Smooth muscle cell (in vitro differentiated cells): ENCODE results near the gene MAP3K20. TPM values are rescaled to one million over a fixed set of nuclear protein-coding genes. Genes with fewer than 3 reads are reported as not detected.
A peak's percentile ranks its signal among the peaks of the same experiment; 100 is the strongest.

Experiments used
- DNase-seq: peaks from one replicate; lab custom pipeline; 2025; ENCODE audit not compliant: unreplicated experiment; lab: John Stamatoyannopoulos, UW
- H2AFZ ChIP-seq: fragments of 200-600 bp; sonication (generic); 2 replicates; pipeline ENCODE4 v1.6.0; 2016; ENCODE audit warnings: antibody characterized with exemption, low read depth, mild to moderate bottlenecking
- H3F3A ChIP-seq: fragments of 200-600 bp; sonication (generic); 2 replicates; pipeline ENCODE4 v1.6.0; 2017; ENCODE audit warnings: antibody characterized with exemption, low read depth
- H3K27ac ChIP-seq: fragments of 200-600 bp; sonication (generic); 2 replicates; pipeline ENCODE4 v1.5.1; 2016; ENCODE audit warnings: low read depth, mild to moderate bottlenecking
- H3K27me3 ChIP-seq: fragments of 200-600 bp; sonication (generic); 2 replicates; pipeline ENCODE4 v1.6.1; 2016; ENCODE audit warnings: low read depth, mild to moderate bottlenecking
- H3K36me3 ChIP-seq: fragments of 200-600 bp; sonication (generic); 2 replicates; pipeline ENCODE4 v1.5.1; 2016; ENCODE audit warnings: low read depth
- H3K4me1 ChIP-seq: fragments of 200-600 bp; sonication (generic); 2 replicates; pipeline ENCODE4 v1.5.1; 2016; ENCODE audit warnings: low read depth
- H3K4me2 ChIP-seq: fragments of 200-600 bp; sonication (generic); 2 replicates; pipeline ENCODE4 v1.6.0; 2016; ENCODE audit warnings: mild to moderate bottlenecking
- H3K4me3 ChIP-seq: fragments of 200-600 bp; sonication (generic); 2 replicates; pipeline ENCODE4 v1.5.1; 2016; ENCODE audit warnings: mild to moderate bottlenecking
- H3K79me2 ChIP-seq: fragments of 200-600 bp; sonication (generic); 2 replicates; pipeline ENCODE4 v1.6.0; 2016; ENCODE audit warnings: low read depth, mild to moderate bottlenecking
- H3K9ac ChIP-seq: fragments of 200-600 bp; sonication (generic); 2 replicates; pipeline ENCODE4 v1.6.0; 2016; ENCODE audit warnings: low read depth
- H3K9me3 ChIP-seq: fragments of 200-600 bp; sonication (generic); replicated peaks from 2 replicates; pipeline ENCODE4 v1.5.1; 2016; ENCODE audit warnings: low read depth
- H4K20me1 ChIP-seq: fragments of 200-600 bp; sonication (generic); 2 replicates; pipeline ENCODE4 v1.6.0; 2016; ENCODE audit warnings: low read depth
- CTCF ChIP-seq: fragments of 200-600 bp; sonication (generic); IDR thresholded peaks from 2 replicates; pipeline ENCODE4 v1.5.1; 2017; ENCODE audit warnings: borderline replicate concordance, mild to moderate bottlenecking, antibody characterized with exemption; ENCODE audit not compliant: insufficient read depth, poor library complexity, severe bottlenecking
- WGBS: methylation state at CpG from one replicate; pipeline ENCODE4 v1.1.7; 2016; ENCODE audit warnings: low lambda C conversion rate; 5-methylcytosine and 5-hydroxymethylcytosine counted together
- polyA plus RNA-seq: library from polyadenylated mRNA; unstranded; fragments of >200 nt; fragmentation: Nextera tagmentation; extraction: Ambion mirVana; gene quantifications from 2 replicates; pipeline ENCODE4 v1.2.1, GENCODE V29; 2016
- total RNA-seq: library from RNA; depleted of rRNA; stranded (reverse); fragments of >200 nt; gene quantifications from 2 replicates; pipeline ENCODE4 v1.2.3, GENCODE V29; 2014

MAP3K20 gene
- total and polyA plus RNA-seq, 2 experiments from 2014 or later = 25.8 to 29.2 TPM

- H3K27ac ChIP-seq = no peak overlapping the region
- no peak for DNase-seq
- H4K20me1 ChIP-seq = peaks cover 16% of the 10 kb centered on the region
- no peaks in the 10 kb centered on the region for H3K36me3 ChIP-seq
- TF ChIP-seq CTCF = no peak
- H3K9ac ChIP-seq = no peak overlapping the region
- H3F3A ChIP-seq = peaks cover 3% of the 10 kb centered on the region
- peaks cover 25% of the 10 kb centered on the region for H3K79me2 ChIP-seq
- no peak overlapping the region for H3K4me3 ChIP-seq
- H3K27me3 ChIP-seq = no peaks in the 10 kb centered on the region
- H3K4me1 ChIP-seq = peaks cover 9% of the 10 kb centered on the region
- H3K4me2 ChIP-seq = no peak overlapping the region
- WGBS = 97% methylated on average over 6 of the region's 6 CpGs
- no peaks in the 10 kb centered on the region for H3K9me3 ChIP-seq
- no peak overlapping the region for H2AFZ ChIP-seq
These were observed 32.0 kb downstream of the MAP3K20 start for GRCh38 chr2:173107629-173108022.

- no peak for DNase-seq
These were observed 33.9 kb downstream of the MAP3K20 start for GRCh38 chr2:173109253-173110188.

GRCh38 chr2:173117678-173118077 is 42.0 kb downstream of the MAP3K20 start:
- Histone ChIP-seq H3K27ac (no peak overlapping the region), H4K20me1 (peaks cover 8% of the 10 kb centered on the region), H3K79me2 (peaks cover 49% of the 10 kb centered on the region)

More at GRCh38 chr2:173109253-173110188, 33.9 kb downstream of the MAP3K20 start:
- Histone ChIP-seq H2AFZ (no peak overlapping the region), H3K36me3 (no peaks in the 10 kb centered on the region), H4K20me1 (peaks cover 13% of the 10 kb centered on the region), H3K79me2 (peaks cover 37% of the 10 kb centered on the region), H3K27ac (peak overlapping the region; percentile 28), H3F3A (peaks cover 3% of the 10 kb centered on the region), H3K9me3 (no peaks in the 10 kb centered on the region), H3K9ac (no peak overlapping the region), H3K4me2 (peak overlapping the region; percentile 8), H3K4me1 (peaks cover 9% of the 10 kb centered on the region), H3K27me3 (no peaks in the 10 kb centered on the region), H3K4me3 (peak overlapping the region; percentile 2)
- no peak for TF ChIP-seq CTCF
- WGBS = 71% methylated on average over 6 of the region's 6 CpGs

More at GRCh38 chr2:173117678-173118077, 42.0 kb downstream of the MAP3K20 start:
- Histone ChIP-seq H3K4me2 (no peak overlapping the region), H3K9ac (no peak overlapping the region), H3K4me1 (no peaks in the 10 kb centered on the region), H3K4me3 (no peak overlapping the region), H2AFZ (no peak overlapping the region), H3K27me3 (no peaks in the 10 kb centered on the region), H3F3A (no peaks in the 10 kb centered on the region), H3K36me3 (no peaks in the 10 kb centered on the region), H3K9me3 (no peaks in the 10 kb centered on the region)
- TF ChIP-seq CTCF = no peak
- DNase-seq = no peak
